ENCODE data around the gene PALD1.

Gene PALD1

DNA sequence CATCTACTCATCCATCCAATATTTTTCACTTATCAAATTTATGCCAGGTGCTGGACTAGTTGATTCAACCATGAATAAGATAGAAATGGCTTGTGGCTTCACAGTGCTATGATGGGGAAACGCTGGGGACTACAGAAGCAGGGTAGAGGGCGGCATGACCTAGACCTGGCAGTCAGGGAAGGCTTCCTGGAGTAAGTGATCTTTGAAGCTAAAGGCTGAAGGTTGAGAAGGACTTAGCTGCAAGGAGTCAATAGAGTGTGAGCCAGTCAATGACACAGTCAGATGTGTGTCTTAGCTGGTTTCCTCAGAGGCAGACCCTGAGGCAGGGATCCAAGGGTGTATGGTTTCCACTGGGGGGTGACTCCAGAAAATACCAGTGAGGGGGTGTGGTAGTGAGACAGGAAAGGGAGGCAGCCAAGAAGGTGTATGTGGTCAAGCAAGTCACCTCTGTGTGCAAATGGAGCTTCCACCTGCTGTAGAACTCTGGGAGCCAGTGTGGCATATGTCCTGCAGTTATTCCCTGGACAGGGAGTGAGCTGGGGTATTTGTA, 113.7 kb downstream of the PALD1 start:
- no peak for DNase-seq (ENCODE audit: low spot score)

DNA sequence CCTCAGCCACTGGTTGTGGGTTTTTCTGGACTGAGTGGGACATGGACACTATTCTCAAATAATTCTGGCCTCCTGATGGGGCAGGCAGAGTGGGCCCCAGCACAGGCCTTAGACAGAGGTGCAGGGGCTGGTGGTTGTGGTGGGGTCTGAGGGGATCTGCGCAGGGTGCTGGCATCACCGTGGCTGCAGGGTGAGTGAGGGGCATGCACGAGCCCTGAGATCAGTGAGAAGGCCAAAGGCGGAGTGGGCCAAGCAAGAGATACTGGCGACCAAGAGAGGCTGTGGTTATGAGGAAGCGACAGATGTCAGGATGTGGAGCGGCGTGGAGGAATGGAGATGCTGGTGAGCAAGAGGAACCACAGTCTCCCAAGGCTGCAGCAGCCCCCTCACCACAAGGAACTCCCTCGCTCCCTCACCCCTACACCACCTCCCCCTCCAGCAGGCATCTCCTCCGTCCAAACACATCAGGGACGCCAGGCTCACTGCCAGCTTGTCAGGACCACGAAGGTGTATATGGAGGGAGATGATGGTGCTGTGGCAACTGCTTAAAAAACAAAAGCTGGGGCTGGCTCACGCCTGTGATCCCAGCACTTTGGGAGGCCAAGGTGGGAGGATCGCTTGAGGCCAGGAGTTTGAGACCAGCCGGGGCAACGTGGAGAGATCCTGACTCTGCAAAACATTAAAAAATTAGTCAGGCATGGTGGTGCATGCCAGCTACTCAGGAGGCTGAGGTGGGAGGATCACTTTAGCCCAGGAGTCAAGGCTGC, 114.4 kb downstream of the PALD1 start:
- DNase-seq (ENCODE audit: low spot score): no peak

- no peak for DNase-seq (ENCODE audit: low spot score)
Observed at GRCh38 chr10:70593513-70593890, 114.9 kb downstream of the PALD1 start.

- no peak for DNase-seq (ENCODE audit: low spot score)
Observed at GRCh38 chr10:70594161-70594560, 115.6 kb downstream of the PALD1 start.

- DNase-seq (ENCODE audit: low spot score): no peak
Observed at GRCh38 chr10:70595566-70596016, 117.0 kb downstream of the PALD1 start.

- DNase-seq (ENCODE audit: low spot score): no peak
Observed at GRCh38 chr10:70596110-70596798, 117.7 kb downstream of the PALD1 start.

DNA sequence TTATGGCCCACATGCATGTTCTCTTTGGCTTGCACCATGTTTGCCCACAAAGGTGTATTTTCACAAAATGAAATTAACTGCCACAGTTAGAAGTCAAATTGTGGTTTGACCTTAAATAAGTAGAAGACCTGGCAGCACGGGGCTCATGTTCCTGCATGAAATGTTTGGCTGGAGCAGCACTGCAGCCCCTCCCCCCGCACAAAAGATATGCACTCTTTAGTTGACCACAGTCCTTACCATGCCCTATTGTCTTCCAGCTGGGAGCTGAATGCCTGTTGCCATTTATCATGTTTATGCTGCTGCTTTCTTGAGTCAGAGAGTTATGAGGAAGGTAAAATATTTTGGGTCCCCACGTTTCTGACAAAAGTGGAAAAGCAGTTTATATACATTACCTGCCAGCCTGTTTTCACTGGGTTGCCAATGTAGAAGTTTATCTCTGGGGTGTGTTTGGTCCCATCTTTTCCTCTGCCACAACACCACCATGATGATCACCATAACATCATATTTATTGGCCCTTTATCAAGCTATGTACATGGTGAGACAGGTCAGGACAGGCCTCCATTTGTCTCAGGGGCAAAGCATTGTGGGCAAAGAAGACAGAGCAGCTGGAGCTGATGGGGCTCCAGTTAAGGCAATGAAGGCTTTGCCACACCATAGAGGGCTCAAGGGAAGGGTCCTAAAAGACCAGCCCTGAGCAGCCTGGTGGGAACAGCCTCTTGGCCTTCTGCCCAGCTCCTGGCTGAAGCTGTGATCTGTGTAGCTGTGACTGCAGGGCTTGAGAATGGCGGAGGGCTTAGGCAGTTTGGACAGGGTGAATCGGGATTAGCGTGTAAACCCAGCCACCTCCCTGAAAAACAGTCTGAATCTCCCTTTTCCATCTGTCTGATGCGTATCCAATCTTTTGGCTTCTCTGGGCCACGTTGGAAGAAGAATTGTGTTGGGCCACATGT, 118.6 kb downstream of the PALD1 start:
- DNase-seq (ENCODE audit: low spot score): no peak

DNA sequence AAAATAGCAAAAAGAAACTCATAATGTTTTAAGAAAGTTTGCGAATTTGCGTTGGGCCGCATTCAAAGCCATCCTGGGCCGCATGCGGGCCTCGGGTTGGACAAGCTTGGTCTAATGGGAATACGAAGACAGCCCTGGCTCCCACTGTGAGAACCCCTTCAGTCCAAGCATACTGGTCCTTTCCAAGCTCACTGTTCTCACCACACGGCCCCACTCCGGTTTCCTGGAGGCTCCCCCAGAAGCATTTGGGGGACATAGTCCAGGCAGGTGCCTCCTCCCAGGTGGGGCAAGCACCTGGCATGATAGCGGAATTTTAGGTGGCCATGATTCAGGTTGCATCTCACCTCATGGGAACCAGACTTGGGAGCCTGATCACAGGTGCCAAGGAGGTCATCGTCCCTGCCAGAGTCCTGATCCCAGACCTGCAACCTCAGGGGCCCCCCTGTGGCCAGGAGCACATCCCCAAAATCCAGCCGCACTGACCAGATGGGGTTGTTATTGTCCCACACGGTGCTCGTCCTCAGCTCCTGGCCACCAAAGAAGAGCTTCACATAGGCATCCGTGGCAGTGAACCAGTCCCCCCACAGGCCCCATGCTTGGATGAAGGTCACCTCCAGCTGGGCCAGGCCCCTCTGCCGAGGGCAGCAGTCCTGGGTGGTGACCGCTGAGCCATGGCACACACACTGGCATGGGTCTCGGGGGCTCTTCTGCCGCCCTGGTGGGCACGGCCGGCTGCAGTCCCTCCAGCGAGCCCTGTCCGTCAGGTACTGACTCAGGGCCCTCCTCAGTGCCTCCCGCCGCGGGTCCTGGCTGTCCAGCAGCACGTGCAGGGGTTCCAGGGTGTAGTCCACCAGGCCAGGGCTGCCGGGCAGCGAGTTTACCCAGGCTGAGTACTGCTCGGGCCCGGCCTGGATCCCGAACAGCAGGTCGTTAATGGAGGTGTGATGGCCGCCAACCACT, 119.6 kb downstream of the PALD1 start:
- no peak for DNase-seq (ENCODE audit: low spot score)

DNA sequence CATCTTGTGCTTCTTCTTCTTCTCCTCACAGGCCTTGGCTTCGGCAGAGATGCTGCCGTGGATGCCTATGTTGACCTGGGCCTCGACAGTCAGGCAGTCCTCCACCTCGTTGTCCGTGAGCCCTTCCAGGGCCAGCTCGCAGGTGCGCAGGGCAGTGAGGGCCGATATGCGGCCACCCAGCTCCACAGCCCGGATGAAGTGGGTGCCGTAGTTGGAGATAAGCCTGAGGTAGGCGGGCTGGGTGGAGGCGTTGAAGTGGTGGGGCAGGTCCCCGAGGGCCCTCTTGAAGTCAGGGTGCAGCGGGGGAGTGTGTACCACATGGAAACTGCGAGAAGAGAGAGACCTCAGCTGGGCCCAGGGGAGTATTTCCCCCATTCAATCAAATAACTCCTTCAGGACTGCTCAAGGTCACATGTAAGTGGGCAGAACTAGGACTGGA, 120.3 kb downstream of the PALD1 start:
- no peak for DNase-seq (ENCODE audit: low spot score)

DNA sequence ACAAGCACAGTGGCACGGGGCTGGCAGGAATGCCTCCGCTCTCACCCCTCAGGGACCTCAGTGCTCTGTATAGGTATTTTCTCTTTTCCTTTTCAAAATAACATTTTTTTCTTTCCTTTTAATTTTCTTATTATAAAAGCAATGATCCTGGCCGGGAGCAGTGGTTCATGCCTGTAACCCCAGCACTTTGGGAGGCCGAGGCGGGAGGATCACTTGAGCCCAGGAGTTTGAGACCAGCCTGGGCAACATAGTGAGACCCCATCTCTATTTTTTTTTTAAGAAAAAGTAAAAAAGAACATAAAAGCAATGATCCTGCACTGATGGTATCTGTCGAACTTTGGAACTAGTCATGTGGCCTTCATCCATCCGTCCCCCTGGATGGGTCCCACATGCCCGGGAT, 120.8 kb downstream of the PALD1 start:
- no peak for DNase-seq (ENCODE audit: low spot score)

GRCh38 chr10:70599791-70600190, 121.2 kb downstream of the PALD1 start:
- DNase-seq (ENCODE audit: low spot score): no peak

GRCh38 chr10:70600512-70601395, 122.2 kb downstream of the PALD1 start:
- no peak for DNase-seq (ENCODE audit: low spot score)

GRCh38 chr10:70601746-70602145, 123.2 kb downstream of the PALD1 start:
- DNase-seq (ENCODE audit: low spot score): no peak

- no peak for DNase-seq (ENCODE audit: low spot score)
Observed at GRCh38 chr10:70602665-70603448, 124.3 kb downstream of the PALD1 start, which contains the start of gene PRF1. TSS of gene PRF1 (minus strand) at chr10:70602741. CDS start at chr10:70600902, 1,839 bp downstream.

DNA sequence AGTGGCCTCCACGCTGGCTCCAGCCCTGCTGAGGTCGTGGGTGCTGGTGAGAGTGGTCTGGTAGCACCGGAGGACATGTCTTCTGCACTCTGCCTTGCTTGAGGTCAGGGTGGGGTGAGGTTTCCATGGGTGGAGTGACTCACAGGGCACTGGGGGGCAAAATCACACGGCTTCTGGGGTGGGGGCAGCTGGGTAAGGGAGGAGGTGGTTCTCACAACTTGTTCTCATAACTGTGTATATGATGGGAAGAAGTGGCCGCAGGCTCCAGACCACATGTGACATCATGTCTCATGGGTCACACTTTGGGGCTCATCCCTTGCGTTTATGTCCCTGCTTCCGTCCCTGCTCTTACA, 124.9 kb downstream of the PALD1 start:
- no peak for DNase-seq (ENCODE audit: low spot score)

DNA sequence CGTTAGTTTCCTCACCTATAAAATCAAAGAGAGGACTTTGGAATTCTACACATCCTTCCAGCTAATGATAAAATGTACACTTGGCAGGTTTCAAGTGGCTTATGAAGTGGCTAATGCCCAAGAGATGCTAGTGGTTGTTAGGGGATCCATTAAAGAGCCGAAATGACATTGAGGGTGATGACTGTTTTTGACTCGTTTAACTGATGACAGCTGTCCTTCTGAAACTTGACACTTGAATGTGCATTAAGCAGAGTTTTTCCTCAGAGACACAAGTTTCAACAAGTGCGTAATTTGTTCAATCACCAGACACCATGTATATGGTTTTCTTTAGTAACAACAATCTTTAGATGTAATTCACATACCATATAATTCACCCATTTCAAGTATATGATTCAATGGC, 125.5 kb downstream of the PALD1 start:
- DNase-seq (ENCODE audit: low spot score): no peak

- no peak for DNase-seq (ENCODE audit: low spot score)
Observed at GRCh38 chr10:70605161-70605560, 126.6 kb downstream of the PALD1 start.

- DNase-seq (ENCODE audit: low spot score): no peak
Observed at GRCh38 chr10:70607936-70608335, 129.4 kb downstream of the PALD1 start.

DNA sequence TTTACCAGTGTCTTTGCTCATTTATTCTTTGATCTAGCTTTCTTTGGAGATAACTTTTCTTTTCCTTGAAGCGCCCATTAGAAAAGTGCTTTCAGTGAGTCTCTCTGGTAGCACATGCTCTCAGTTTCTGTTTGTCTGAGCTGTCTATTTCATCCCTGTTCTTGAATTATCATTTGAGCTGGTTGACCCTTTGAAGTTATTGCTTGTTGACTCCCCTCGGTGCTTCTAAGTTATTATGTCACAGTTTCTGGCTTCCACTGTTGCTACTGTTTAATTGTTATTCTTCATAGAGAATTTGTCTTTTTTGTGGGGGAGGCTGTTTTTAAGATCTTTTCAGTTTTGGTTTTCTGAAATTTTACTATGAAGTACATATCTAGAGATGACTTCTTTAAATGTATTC, 135.4 kb downstream of the PALD1 start:
- DNase-seq (ENCODE audit: low spot score): no peak

Data from left forelimb (tissue), 1 donor.